Femur (tissue), 1 donor: ENCODE results near the gene DUS4L.
A peak's percentile ranks its signal among the peaks of the same experiment; 100 is the strongest.
"Not testable (repeated sequence)": the region's sequence is repeated elsewhere in the genome, so short reads cannot be mapped to it uniquely, and the experiment has no call there.

Experiments used
- DNase-seq: peaks from one replicate; pipeline ENCODE4 v3.0.0-alpha.2; 2017

DUS4L gene

DNA sequence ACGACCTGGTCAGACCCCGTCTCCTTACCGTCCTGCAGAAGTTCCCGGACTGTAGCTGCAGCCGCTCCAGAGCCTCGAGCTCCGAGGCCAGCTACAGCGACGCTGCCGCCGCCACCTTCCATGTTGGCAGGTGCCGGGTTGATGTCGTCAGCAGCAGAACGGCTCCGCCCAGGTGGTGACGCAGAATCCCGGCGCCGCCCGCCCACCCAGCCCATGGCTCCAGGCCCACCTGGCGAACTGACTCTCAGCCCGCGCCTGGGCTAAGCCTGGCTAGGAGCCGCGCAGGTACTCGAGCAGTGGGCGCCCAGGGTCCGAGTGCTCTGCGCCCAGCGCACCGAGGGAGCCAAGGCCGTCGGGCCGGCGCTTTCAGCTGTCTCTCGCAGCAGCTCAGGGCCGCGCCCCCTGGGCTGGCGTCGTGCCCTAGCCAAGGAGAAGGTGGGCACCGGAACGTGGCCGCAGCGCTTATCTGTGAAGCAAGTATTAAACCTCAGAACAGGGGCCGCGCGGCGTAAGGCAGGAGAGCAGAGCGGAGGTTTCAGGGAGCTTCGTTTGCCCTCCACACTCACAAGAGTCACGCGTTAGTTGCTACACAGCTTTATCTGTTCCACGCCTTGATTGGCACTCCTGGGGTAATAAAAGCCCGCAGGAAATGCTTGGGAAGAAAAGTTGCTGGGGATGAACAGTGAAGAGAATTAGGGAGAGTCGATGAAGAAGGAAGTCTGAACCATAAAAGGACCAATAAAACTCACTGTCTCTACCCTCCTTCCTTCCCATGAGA is at the start of gene DUS4L, which contains the start of gene COG5:
Gene DUS4L, plus strand, starts transcription at position 197 of the 778 bp plus-strand sequence. CDS start 3,100 bp downstream, outside the sequence.
Gene COG5, minus strand, starts transcription at position 146 of the 778 bp plus-strand sequence. Its CDS starts 24 bp downstream, at position 122.
- peak; percentile 93 for DNase-seq

DNA sequence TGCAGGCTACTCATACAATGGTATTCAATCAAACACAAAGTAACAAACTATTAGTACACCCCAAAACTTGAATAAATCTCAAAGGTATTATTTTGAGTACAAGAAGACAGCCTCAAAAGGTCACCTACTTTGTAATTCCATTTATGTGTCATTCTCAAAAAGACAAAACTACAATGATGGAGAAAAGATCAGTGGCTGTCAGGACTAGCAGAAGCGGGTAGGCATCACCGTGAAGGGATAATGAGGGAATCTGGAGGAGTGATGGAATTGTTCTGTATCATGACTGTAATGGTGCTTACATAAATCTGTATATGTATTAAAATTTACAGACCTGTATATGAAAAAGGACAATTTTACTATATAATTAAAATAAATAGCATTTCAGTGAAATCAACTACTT is 37.1 kb upstream of the DUS4L start:
- no peak for DNase-seq

- DNase-seq: no peak
Measured at GRCh38 chr7:107527196-107527595, 36.6 kb upstream of the DUS4L start.

GRCh38 chr7:107528461-107528860 is 35.3 kb upstream of the DUS4L start:
- DNase-seq: no peak

- DNase-seq: no peak
Measured at GRCh38 chr7:107530751-107531150, 33.0 kb upstream of the DUS4L start.

DNA sequence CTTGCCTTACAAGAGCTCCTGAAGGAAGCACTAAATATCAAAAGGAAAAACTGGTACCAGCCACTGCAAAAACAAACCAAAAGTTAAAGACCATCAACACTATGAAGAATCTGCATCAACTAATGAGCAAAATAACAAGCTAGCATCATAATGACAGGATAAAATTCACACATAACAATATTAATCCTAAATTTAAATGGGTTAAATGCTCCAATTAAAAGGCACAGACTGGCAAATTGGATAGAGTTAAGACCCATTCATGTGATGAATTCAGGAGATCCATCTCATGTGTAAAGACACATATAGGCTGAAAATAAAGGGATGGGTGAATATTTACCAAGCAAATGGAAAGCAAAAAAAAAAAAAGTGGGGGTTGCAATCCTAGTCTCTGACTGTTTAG is 29.6 kb upstream of the DUS4L start:
- no peak for DNase-seq

DNA sequence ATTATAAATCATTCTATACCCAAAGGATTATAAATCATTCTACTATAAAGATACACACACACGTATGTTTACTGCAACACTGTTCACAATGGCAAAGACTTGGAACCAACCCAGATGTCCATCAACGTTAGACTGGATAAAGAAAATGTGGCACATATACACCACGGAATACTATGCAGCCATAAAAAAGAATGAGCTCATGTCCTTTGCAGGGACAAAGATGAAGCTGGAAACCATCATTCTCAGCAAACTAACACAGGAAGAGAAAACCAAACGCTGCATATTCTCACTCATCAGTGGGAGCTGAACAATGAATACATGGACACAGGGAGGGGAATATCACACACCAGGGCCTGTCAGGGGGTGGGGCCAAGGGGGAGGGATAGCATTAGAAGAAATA is 26.5 kb upstream of the DUS4L start:
- not testable (repeated sequence) for DNase-seq

GRCh38 chr7:107538001-107538400 is 25.8 kb upstream of the DUS4L start:
- no peak for DNase-seq

GRCh38 chr7:107543338-107543993 is 20.3 kb upstream of the DUS4L start:
- DNase-seq: no peak

- no peak for DNase-seq
Measured at GRCh38 chr7:107544848-107545591, 18.8 kb upstream of the DUS4L start.

DNA sequence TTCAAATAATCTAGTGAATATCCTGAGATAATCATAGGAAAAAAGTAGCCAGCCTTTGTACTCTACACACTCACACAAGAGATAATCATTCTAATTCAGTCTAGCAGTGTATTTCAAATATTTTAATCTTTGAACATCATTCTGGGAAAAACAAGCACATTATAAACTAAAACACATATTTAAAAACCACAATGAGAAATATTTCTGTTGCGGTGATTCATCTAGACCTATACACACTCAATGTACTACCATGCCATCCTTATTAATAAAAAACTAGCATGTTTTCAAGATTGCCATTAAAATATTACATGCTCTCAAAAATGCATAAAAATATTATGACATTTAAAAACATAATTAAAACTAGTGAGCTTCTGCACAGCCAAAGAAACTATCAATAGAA is 11.8 kb upstream of the DUS4L start:
- no peak for DNase-seq

GRCh38 chr7:107555893-107556292 is 7.9 kb upstream of the DUS4L start:
- no peak for DNase-seq

DNA sequence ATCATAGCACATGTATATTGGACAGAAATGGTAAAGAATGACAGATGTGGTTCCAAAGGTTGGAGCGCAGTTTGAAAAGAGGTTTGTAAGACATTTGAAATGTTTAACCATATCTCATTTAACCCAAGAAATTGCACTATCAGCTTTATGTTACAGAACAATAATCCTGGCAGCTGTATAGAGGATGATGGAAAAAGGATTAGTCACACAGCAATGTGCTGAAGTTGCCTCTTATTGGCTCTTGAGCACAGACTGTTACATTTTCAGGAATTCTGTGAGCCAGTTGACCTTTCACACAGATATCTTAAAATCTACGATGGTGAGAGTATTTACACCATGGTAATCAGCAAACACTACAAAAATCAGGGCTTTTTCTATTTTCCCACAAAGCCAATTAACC is 3.9 kb upstream of the DUS4L start:
- DNase-seq: no peak

DNA sequence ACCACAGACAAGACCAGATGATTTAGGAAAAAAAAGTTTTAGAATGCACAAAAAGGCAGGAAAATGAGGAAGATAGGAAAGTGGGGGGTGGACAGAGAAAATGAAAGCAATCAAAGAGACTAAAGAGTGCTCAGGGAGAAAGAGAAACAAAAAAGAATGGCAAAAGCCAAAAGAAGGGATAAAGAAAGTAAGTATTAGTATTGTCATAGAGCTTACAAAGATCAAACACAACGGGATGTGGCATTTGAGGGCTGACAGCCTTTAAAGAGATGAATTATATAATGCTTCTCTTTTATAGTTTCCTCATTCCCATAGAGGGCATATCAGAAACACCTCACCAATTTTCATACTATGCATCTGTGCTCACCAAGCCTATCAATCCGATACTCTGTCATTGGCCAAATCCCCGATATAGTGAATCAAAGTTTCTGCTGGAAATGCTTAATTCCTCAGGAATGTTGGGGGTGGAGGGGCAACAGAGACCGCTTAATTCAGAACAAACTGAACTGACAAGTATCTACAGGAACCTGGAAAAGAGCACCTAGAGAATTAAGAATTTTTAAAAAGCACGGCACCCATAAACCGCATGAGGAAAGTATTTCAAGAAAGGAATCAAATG is 2.8 kb upstream of the DUS4L start:
- DNase-seq: no peak

DNA sequence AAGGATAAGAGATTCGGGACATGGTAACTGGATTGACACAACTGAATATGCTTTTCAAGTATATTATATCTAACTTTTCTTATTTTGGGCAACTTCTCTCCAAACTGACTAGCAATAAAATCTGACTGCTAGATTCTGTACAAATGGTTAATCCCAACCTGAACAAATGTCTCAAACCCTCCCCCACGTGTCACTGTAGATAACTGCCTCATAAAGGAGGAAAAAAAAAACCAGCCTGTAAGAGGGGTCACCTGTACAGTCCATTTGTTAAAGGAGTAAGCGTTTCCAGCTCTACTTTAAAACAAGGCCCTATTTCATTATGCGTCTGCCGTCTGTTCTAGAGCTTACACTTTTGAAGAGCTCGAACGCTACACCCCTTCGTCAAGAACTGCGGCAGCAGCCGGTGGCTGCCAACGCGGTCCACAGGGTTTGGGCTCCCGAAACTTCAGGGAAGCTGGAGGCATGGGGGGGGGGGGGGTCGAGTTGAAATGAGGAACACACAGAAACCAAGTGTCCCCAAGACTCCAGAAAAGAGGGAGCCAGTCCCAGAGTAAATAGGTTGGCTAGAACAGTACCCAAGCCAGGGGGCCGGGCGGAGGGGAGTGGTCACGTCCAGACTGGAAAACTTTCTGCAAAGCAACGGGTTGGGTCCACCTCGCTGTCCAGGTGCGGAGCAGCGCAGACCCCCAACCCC is 543 bp upstream of the DUS4L start:
- DNase-seq: no peak

DNA sequence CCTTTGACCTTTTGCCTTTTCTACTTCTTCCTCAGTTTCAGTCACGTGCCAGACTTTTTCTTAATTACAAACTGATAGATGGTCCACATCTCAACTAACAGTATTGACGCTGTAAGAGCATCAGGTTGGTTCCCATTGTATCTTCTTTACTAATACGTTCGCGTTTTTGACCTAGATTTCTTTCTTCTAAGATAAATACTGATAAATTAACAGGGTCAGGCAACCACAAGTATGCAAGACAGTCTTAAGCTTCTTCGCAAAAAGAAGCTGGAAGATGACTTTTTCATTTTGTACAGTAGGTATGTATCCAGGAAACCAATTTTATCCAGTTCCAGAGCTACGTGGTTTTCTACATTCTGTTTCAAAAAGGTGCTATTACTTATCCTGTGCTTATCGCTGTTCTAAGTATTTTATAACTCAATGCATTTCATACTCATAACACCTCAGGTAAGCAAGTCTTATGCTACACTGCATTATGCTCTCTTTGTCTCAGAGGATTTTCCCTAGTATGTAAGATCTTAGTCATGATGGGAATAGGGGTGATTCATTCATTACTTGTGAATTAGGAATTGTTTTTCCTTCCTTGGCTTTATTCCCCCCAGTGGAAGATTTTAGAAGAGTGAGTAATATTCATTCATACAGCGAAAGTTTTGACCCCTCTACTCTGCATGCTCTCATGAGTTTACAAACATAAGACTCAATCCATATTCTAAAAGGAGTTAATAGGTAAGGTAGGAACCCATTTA is 955 bp downstream of the DUS4L start:
- DNase-seq: no peak

DNA sequence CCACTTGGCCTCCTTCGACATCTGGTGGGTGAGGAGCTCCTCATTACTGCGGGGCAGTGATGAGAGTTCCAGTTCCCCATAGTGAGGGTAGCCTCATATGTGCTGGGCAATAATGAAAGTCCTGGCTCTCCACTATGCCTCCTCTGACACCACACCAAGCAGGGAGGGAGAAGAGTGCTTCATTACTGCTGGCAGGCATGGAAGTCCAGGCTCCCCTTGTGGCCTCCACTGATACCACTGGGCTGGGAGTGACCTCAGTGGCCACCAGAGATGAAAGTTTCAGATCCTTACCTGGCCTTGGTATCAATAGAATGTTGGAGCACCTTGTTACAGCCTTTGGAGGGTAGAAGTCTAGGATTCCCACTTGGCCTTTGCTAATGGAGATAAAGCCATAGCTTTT is 6.5 kb downstream of the DUS4L start:
- DNase-seq: no peak

- no peak for DNase-seq
Measured at GRCh38 chr7:107573537-107573936, 9.8 kb downstream of the DUS4L start.

GRCh38 chr7:107579554-107579884 is 15.7 kb downstream of the DUS4L start:
- DNase-seq: no peak

- DNase-seq: peak; percentile 85
Measured at GRCh38 chr7:107579885-107580715, 16.3 kb downstream of the DUS4L start, which contains the start of gene BCAP29. Gene BCAP29 (plus strand): TSS chr7:107580246. CDS start chr7:107580773, 527 bp downstream.
